H1 (cell line): ENCODE results near the gene CCNY. TPM values are rescaled to one million over a fixed set of nuclear protein-coding genes. Genes with fewer than 3 reads are reported as not detected.

Source experiments
- HDAC2 ChIP-seq, 2 experiments: fragments of 300-600 bp in 1 of 2; sonication (generic) in 1 of 2; IDR thresholded peaks; 2 replicates each; pipeline ENCODE4 v1.6.1; 2011 to 2012; ENCODE audit warnings: low read depth in 2 of 2, low read length in 2 of 2, mild to moderate bottlenecking in 2 of 2, moderate library complexity in 2 of 2, borderline replicate concordance in 1 of 2, inconsistent platforms in 1 of 2
- PHF8 ChIP-seq: fragments of 200-600 bp; sonication (generic); conservative IDR thresholded peaks from 2 replicates; pipeline ENCODE4 v1.7.1; 2012; ENCODE audit warnings: low read depth, mild to moderate bottlenecking, inconsistent platforms, low read length, moderate library complexity
- POLR2AphosphoS5 ChIP-seq: IDR thresholded peaks from 2 replicates; pipeline ENCODE4 v1.6.1; 2011; ENCODE audit warnings: low read depth, low read length
- SIN3A ChIP-seq, 2 experiments: IDR thresholded peaks in 1 of 2; conservative IDR thresholded peaks in 1 of 2; 2 replicates each; pipeline ENCODE4 v1.6.1; 2011 to 2012; ENCODE audit warnings: low read length in 2 of 2, improper control_type of control experiment in 1 of 2, low read depth in 1 of 2, mild to moderate bottlenecking in 1 of 2
- ZNF274 ChIP-seq: IDR thresholded peaks from 2 replicates; pipeline ENCODE4 v1.7.0; 2012; ENCODE audit warnings: low read length, borderline replicate concordance; ENCODE audit errors: extremely low read depth
- polyA plus RNA-seq, 7 experiments: library from polyadenylated mRNA; depleted of rRNA in 3 of 7; stranded (reverse) in 5 of 7; unstranded in 2 of 7; fragments of >200 nt in 5 of 7; fragments of 200-250 nt in 2 of 7; gene quantifications; 1 replicate in 5 of 7; 2 replicates in 1 of 7; 4 replicates in 1 of 7; pipeline versions ENCODE4 v1.2.1 to v1.2.3, GENCODE V29; 2011 to 2013; ENCODE audit warnings: missing spikeins in 2 of 7, mixed read lengths in 2 of 7
- total RNA-seq: library from RNA; stranded (reverse); fragmentation: NEBNext Ultra II Directional; extraction: Animal tissue kit (Norgen Biotek cat#: 25700); gene quantifications from 2 replicates; pipeline ENCODE4 v1.2.1, GENCODE V29; 2021

CCNY gene
- total and polyA plus RNA-seq, 2 of the 8 experiments (the other 6 are each of a cell fraction or from before 2014, with no cell fraction given) = 25.3 to 68.2 TPM

GRCh38 chr10:35336084-35336831 is at the start of gene CCNY (continued):
- TF ChIP-seq HDAC2 (IDR thresholded peaks at IDR 0.05; ENCODE audit: borderline replicate concordance in 1 of 2, low read depth in 2 of 2, low read length in 2 of 2) = 0 out of 4 replicates have a peak, but pooled peaks of 1 of the 2 experiments have one; percentile 3
- 0 out of 2 replicates have a peak, but pooled peaks have one; percentile 38 for TF ChIP-seq POLR2AphosphoS5
- no peak for TF ChIP-seq ZNF274
- TF ChIP-seq PHF8 = peak; percentile 84
- TF ChIP-seq SIN3A (conservative IDR thresholded peaks at IDR 0.05 in 1 of 2, IDR thresholded peaks at IDR 0.05 in 1 of 2; ENCODE audit: low read depth in 1 of 2, low read length in 2 of 2) = no peak
